ENCODE results near the gene RFX1. TPM values are rescaled to one million over a fixed set of nuclear protein-coding genes. Genes with fewer than 3 reads are reported as not detected.

The RFX1 gene
- total RNA-seq, 1 donor from 2014 or later = 15.2 TPM

DNA sequence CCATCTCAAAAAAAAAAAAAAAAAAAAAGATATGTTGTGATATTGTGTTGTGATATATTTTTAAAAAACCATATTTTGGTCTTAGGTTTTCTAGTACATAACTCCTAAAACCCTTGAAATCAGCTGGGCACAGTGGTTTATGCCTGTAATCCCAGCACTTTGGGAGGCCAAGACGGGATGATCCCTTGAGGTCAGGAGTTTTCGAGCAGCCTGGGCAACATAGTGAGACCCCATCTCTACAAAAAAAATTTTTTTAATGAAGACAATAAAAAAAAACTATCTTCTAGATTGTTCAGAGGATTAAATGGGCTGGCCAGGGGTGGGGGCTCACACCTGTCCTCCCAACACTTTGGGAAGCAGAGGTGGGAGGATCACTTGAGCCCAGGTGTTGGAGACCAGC is 55.1 kb downstream of the RFX1 start:
- Histone ChIP-seq H3K4me1 (peaks cover 24% of the 10 kb centered on the region), H3K27ac (replicated peaks) (no peak overlapping the region), H3K4me3 (no peak overlapping the region), H3K27me3 (ENCODE audit: low read depth) (no peaks in the 10 kb centered on the region), H3K36me3 (peaks cover 18% of the 10 kb centered on the region), H3K9me3 (replicated peaks) (no peaks in the 10 kb centered on the region)
- TF ChIP-seq, protein P1, sequence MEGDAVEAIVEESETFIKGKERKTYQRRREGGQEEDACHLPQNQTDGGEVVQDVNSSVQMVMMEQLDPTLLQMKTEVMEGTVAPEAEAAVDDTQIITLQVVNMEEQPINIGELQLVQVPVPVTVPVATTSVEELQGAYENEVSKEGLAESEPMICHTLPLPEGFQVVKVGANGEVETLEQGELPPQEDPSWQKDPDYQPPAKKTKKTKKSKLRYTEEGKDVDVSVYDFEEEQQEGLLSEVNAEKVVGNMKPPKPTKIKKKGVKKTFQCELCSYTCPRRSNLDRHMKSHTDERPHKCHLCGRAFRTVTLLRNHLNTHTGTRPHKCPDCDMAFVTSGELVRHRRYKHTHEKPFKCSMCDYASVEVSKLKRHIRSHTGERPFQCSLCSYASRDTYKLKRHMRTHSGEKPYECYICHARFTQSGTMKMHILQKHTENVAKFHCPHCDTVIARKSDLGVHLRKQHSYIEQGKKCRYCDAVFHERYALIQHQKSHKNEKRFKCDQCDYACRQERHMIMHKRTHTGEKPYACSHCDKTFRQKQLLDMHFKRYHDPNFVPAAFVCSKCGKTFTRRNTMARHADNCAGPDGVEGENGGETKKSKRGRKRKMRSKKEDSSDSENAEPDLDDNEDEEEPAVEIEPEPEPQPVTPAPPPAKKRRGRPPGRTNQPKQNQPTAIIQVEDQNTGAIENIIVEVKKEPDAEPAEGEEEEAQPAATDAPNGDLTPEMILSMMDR (IDR thresholded peaks at IDR 0.05; ENCODE audit: borderline replicate concordance) = no peak
- intact Hi-C loops (cut with micrococcal nuclease) = no loop called here
- no peak for DNase-seq

DNA sequence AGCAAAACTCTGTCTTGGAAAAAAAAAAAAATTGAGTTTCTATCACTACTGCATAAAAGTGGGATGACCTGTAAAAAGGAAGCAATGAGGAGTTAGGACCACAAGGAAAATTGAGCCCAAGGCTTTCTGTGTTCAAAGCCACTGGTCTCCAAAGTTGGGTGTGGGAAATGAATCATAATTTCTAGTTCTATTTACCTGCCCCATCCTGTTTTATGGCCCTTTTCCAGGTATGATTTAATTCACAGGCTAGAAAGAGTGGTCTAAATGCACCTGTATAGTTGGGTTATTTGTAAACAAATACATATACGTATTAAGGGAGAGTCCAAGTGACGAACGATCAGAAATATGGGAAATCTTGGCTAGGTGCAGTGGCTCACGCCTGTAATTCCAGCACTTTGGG is 59.7 kb downstream of the RFX1 start:
- Histone ChIP-seq H3K27ac (replicated peaks) (no peak overlapping the region), H3K36me3 (no peaks in the 10 kb centered on the region), H3K4me3 (no peak overlapping the region), H3K9me3 (replicated peaks) (no peaks in the 10 kb centered on the region), H3K27me3 (ENCODE audit: low read depth) (no peaks in the 10 kb centered on the region), H3K4me1 (no peaks in the 10 kb centered on the region)
- TF ChIP-seq, protein P1 (IDR thresholded peaks at IDR 0.05; ENCODE audit: borderline replicate concordance) = no peak
- intact Hi-C loops (cut with micrococcal nuclease) = no loop called here
- no peak for DNase-seq

DNA sequence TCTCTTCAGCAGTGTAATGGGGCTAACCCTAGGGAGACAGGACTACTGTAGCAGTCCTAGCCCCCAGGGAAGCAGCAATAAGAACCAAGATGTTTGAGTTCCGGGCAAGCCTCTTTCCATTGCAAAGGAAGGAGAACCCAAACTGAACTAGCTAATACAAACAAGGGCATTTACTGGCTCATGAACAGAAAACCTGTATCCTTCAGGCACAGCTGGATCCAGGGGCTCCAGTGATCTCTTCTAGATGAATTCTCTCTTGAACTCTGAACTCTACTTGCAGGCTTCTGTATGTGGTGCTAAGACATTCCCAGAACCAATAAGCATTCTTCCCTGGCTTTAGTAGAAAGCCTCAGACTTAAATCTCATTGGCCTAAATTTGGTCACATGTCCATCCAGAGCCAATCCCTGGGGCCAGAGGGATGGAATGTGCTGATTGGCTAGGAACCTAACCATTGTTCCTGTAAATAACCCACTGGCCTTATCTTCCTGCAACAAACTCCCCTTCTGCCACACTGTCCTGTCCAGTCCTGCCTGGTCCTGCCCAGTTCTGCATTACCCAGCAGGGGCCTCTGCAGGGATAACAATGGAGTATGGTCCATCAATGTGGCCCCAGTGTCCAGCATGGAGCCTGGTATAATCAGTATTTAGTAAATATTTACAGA is 64.0 kb downstream of the RFX1 start:
- H3K4me1 ChIP-seq = peaks cover 7% of the 10 kb centered on the region
- intact Hi-C loops (cut with micrococcal nuclease) = no loop called here
- peaks cover 9% of the 10 kb centered on the region for H3K27me3 ChIP-seq (ENCODE audit: low read depth)
- no peak overlapping the region for H3K27ac ChIP-seq (replicated peaks)
- no peak for DNase-seq
- H3K9me3 ChIP-seq (replicated peaks) = no peaks in the 10 kb centered on the region
- no peaks in the 10 kb centered on the region for H3K36me3 ChIP-seq
- no peak overlapping the region for H3K4me3 ChIP-seq
- TF ChIP-seq, protein P1 (IDR thresholded peaks at IDR 0.05; ENCODE audit: borderline replicate concordance) = no peak

DNA sequence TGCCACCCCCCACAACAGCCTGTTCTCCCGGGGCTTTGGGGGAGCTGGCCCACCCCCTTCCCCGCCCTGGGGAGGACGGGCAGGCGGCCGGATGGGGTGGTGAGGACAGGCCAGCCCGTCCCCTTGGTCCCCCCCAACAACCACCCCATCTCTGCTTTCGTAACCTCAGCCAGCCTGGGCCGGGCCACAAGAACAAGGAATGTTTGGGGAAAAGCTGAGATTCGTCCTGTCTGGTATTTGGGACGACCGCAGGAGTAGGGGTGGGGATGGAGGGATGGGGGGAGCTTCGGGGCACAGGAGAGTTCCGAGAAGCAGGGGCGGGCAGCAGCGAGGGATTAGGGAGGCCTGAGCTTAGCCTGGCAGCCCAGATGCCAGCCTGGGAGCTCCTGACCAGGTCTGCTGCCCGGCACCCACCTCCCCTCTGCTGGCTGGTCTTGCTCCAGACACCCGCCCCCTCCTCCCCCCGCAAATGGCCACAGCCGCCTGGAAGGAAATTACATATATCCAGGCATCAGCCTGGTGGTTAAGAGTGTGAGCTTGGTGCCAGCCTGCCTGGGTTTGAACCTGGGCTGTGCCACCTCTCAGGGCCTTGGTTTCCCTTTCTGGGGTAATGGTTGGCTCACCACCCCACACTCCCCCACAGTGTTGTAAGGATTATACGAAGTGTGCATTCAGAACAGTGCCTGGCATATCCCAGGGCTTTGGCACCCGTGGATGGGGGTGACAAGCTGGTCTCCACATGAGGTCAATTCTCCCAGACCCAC is 67.6 kb downstream of the RFX1 start, which contains the start of gene PODNL1:
Gene PODNL1 (minus strand): TSS at position 117 of the 764 bp plus-strand sequence. CDS start 236 bp downstream, outside the sequence.
- H3K4me3 ChIP-seq = peak within 1 kb of the TSS; percentile 27
- peaks cover 7% of the 10 kb centered on the region for H3K4me1 ChIP-seq
- TF ChIP-seq, protein P1 (IDR thresholded peaks at IDR 0.05; ENCODE audit: borderline replicate concordance) = no peak
- H3K36me3 ChIP-seq = no peaks in the 10 kb centered on the region
- DNase-seq = no peak
- H3K9me3 ChIP-seq (replicated peaks) = no peaks in the 10 kb centered on the region
- peaks cover 28% of the 10 kb centered on the region for H3K27me3 ChIP-seq (ENCODE audit: low read depth)
- no peak within 1 kb of the TSS for H3K27ac ChIP-seq (replicated peaks)
- intact Hi-C loops (cut with micrococcal nuclease) = no loop called here

DNA sequence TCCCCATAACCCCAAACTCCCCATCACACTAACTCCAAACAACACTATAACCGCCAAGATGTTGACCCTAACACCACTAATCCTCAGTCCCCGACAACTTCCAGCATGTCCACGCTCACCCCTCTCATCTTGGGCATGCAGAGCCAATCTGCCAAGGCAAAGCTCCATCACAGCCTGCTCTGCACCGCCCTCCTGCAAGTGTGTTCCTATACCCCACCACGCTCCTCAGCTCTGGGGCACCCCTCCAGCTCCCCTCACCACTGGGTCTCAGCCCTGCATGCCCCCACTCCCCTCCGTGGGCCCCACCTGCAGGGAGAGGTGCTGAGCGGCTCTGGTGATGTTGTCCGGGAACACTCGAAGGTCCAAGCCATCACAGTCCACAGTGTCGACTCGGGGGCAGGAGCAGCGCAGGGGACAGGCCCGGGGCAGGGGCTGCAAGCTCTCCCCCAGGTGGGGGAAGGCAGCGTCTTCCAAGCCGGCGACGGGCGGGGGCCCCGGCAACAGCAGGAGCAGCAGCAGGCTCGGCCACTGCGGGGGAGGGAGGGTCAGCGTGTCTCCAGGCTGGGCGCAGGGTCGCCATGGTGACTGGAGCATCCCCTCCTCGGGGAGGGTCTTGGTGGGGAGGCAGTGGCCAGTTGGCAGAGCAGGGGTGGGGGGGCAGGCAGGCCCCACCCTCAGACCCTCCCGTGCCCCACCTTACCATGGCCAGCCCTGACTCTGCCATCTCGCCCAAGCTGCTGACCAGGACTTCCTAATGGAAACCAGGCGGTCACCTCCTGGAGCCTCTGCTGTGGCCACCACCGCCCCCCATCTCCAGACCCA is 68.4 kb downstream of the RFX1 start:
- no peak for DNase-seq
- H3K27me3 ChIP-seq (ENCODE audit: low read depth) = peaks cover 28% of the 10 kb centered on the region

More for the DNA sequence above, 68.4 kb downstream of the RFX1 start:
- Histone ChIP-seq H3K4me1 (peaks cover 7% of the 10 kb centered on the region), H3K9me3 (replicated peaks) (no peaks in the 10 kb centered on the region), H3K4me3 (peak overlapping the region; percentile 27), H3K36me3 (no peaks in the 10 kb centered on the region), H3K27ac (replicated peaks) (no peak overlapping the region)
- TF ChIP-seq, protein P1 (IDR thresholded peaks at IDR 0.05; ENCODE audit: borderline replicate concordance) = no peak
- intact Hi-C loops (cut with micrococcal nuclease) = no loop called here
